H9 (cell line): ENCODE data around the gene KRT86. TPM values are rescaled to one million over a fixed set of nuclear protein-coding genes. Genes with fewer than 3 reads are reported as not detected.

Experiments used
- DNase-seq: peaks from one replicate; pipeline ENCODE4 v3.0.0-alpha.2; 2017
- H2AFZ ChIP-seq: one replicate; pipeline ENCODE4 v1.6.1; 2013; ENCODE audit warnings: mild to moderate bottlenecking, low read length, control low read depth, moderate library complexity
- H2AK5ac ChIP-seq: 2 replicates; pipeline ENCODE4 v1.6.1; 2013; ENCODE audit warnings: low read length, control low read depth, mixed read lengths; ENCODE audit not compliant: insufficient read length
- H2BK120ac ChIP-seq: one replicate; pipeline ENCODE4 v1.6.1; 2013; ENCODE audit warnings: low read depth, mild to moderate bottlenecking, low read length, control low read depth, inconsistent platforms; ENCODE audit not compliant: poor library complexity, severe bottlenecking
- H2BK12ac ChIP-seq: 2 replicates; pipeline ENCODE4 v1.6.1; 2013; ENCODE audit warnings: low read length, control low read depth, mixed read lengths, low read depth; ENCODE audit not compliant: insufficient read length
- H2BK15ac ChIP-seq: 2 replicates; pipeline ENCODE4 v1.6.1; 2013; ENCODE audit warnings: low read depth, low read length, control low read depth
- H2BK20ac ChIP-seq: one replicate; pipeline ENCODE4 v1.6.1; 2013; ENCODE audit warnings: low read depth, mild to moderate bottlenecking, low read length, control low read depth, inconsistent platforms; ENCODE audit not compliant: poor library complexity, severe bottlenecking
- H2BK5ac ChIP-seq: 2 replicates; pipeline ENCODE4 v1.6.1; 2013; ENCODE audit warnings: low read length, control low read depth, mixed read lengths; ENCODE audit not compliant: insufficient read length
- H3K14ac ChIP-seq: 2 replicates; pipeline ENCODE4 v1.6.1; 2013; ENCODE audit warnings: low read length, control low read depth; ENCODE audit not compliant: insufficient read depth
- H3K18ac ChIP-seq: 2 replicates; pipeline ENCODE4 v1.6.1; 2013; ENCODE audit warnings: low read depth, mild to moderate bottlenecking, mixed read lengths, low read length, control low read depth; ENCODE audit not compliant: insufficient read length
- H3K23ac ChIP-seq: 2 replicates; pipeline ENCODE4 v1.6.1; 2013; ENCODE audit warnings: low read length, control low read depth, mixed read lengths, low read depth; ENCODE audit not compliant: insufficient read length
- H3K23me2 ChIP-seq: 2 replicates; pipeline ENCODE4 v1.6.1; 2013; ENCODE audit warnings: low read depth, mild to moderate bottlenecking, mixed read lengths, low read length, control low read depth; ENCODE audit not compliant: insufficient read length, poor library complexity, severe bottlenecking
- H3K27ac ChIP-seq: 2 replicates; pipeline ENCODE4 v1.5.1; 2013; ENCODE audit warnings: low read length, control low read depth, mixed read lengths, low read depth; ENCODE audit not compliant: insufficient read length
- H3K27me3 ChIP-seq: 2 replicates; pipeline ENCODE4 v1.6.1; 2013; ENCODE audit warnings: low read length, control low read depth, inconsistent platforms; ENCODE audit not compliant: insufficient read depth
- H3K4ac ChIP-seq: 2 replicates; pipeline ENCODE4 v1.6.1; 2013; ENCODE audit warnings: low read depth, mild to moderate bottlenecking, control low read depth, inconsistent platforms, low read length, moderate library complexity
- H3K4me1 ChIP-seq: 2 replicates; pipeline ENCODE4 v1.6.1; 2013; ENCODE audit warnings: low read length, control low read depth, inconsistent platforms; ENCODE audit not compliant: insufficient read depth
- H3K4me2 ChIP-seq: 2 replicates; pipeline ENCODE4 v1.6.1; 2013; ENCODE audit warnings: low read length, control low read depth, mixed read lengths; ENCODE audit not compliant: insufficient read length, insufficient read depth
- H3K56ac ChIP-seq: 2 replicates; pipeline ENCODE4 v1.6.1; 2013; ENCODE audit warnings: low read depth, mild to moderate bottlenecking, mixed read lengths, low read length, control low read depth; ENCODE audit not compliant: insufficient read length
- H3K79me1 ChIP-seq: 2 replicates; pipeline ENCODE4 v1.6.1; 2013; ENCODE audit warnings: low read depth, mild to moderate bottlenecking, moderate library complexity, low read length, control low read depth, inconsistent platforms; ENCODE audit not compliant: insufficient read depth, poor library complexity, severe bottlenecking
- H3K79me2 ChIP-seq: 2 replicates; pipeline ENCODE4 v1.6.1; 2013; ENCODE audit warnings: low read length, control low read depth, inconsistent platforms; ENCODE audit not compliant: insufficient read depth
- H3K9ac ChIP-seq: 2 replicates; pipeline ENCODE4 v1.6.1; 2013; ENCODE audit warnings: low read length, control low read depth, mixed read lengths; ENCODE audit not compliant: insufficient read length; ENCODE audit errors: extremely low read depth
- H3K9me3 ChIP-seq: one replicate; pipeline ENCODE4 v1.6.1; 2013; ENCODE audit warnings: low read depth, low read length, inconsistent platforms; ENCODE audit not compliant: control insufficient read depth
- H3T11ph ChIP-seq: one replicate; pipeline ENCODE4 v1.6.1; 2013; ENCODE audit warnings: mild to moderate bottlenecking, low read length, control low read depth, inconsistent platforms
- H4K20me1 ChIP-seq: one replicate; pipeline ENCODE4 v1.6.1; 2013; ENCODE audit not compliant: control insufficient read depth, insufficient read length, insufficient read depth
- H4K5ac ChIP-seq: 2 replicates; pipeline ENCODE4 v1.6.1; 2013; ENCODE audit warnings: low read depth, mild to moderate bottlenecking, mixed read lengths, low read length, control low read depth; ENCODE audit not compliant: insufficient read length
- H4K8ac ChIP-seq: replicated peaks from 2 replicates; pipeline ENCODE4 v1.6.1; 2013; ENCODE audit warnings: low read length, control low read depth, mixed read lengths, low read depth; ENCODE audit not compliant: insufficient read length
- H4K91ac ChIP-seq: 2 replicates; pipeline ENCODE4 v1.6.1; 2013; ENCODE audit warnings: low read depth, mild to moderate bottlenecking, moderate library complexity, mixed read lengths, low read length, control low read depth; ENCODE audit not compliant: insufficient read length
- H3K27ac Mint-ChIP-seq, 3 experiments: 2 replicates in 2 of 3; 3 replicates in 1 of 3; pipeline ENCODE4 v1.8.0; 2020 to 2021; ENCODE audit warnings: mixed read lengths in 3 of 3, mild to moderate bottlenecking in 1 of 3, moderate library complexity in 1 of 3
- H3K27me3 Mint-ChIP-seq: 2 replicates; pipeline ENCODE4 v1.8.0; 2021; ENCODE audit warnings: low read depth, mild to moderate bottlenecking, moderate library complexity, mixed read lengths
- H3K36me3 Mint-ChIP-seq, 3 experiments: 2 replicates in 2 of 3; 3 replicates in 1 of 3; pipeline ENCODE4 v1.8.0; 2020 to 2021; ENCODE audit warnings: low read depth in 3 of 3, mixed read lengths in 3 of 3; ENCODE audit not compliant: insufficient read depth in 1 of 3
- H3K4me1 Mint-ChIP-seq, 2 experiments: 2 replicates each; pipeline ENCODE4 v1.8.0; 2020; ENCODE audit warnings: mixed read lengths in 2 of 2
- H3K4me3 Mint-ChIP-seq, 2 experiments: 2 replicates in 1 of 2; 3 replicates in 1 of 2; pipeline ENCODE4 v1.8.0; 2020 to 2021; ENCODE audit warnings: mild to moderate bottlenecking in 2 of 2, mixed read lengths in 2 of 2, moderate library complexity in 1 of 2
- H3K9me3 Mint-ChIP-seq, 2 experiments: 2 replicates in 1 of 2; 3 replicates in 1 of 2; pipeline ENCODE4 v1.8.0; 2020; ENCODE audit warnings: mild to moderate bottlenecking in 2 of 2, mixed read lengths in 2 of 2, moderate library complexity in 1 of 2
- WGBS: extraction: QIAGEN DNeasy Blood & Tissue Kit; methylation state at CpG from one replicate; pipeline ENCODE4 v1.1.7; 2013; ENCODE audit warnings: missing lambda C conversion rate, low lambda C conversion rate, mixed read lengths; ENCODE audit not compliant: insufficient read length; ENCODE audit errors: extremely low coverage; 5-methylcytosine and 5-hydroxymethylcytosine counted together
- total RNA-seq: library from RNA; stranded (reverse); gene quantifications from 2 replicates; pipeline ENCODE4 v1.2.1, GENCODE V29; 2021
- TF ChIP-seq, protein P1 (sequence below): fragments of 200-600 bp; sonication (generic); conservative IDR thresholded peaks from 3 replicates; pipeline ENCODE4 v1.8.0; 2021; ENCODE audit warnings: antibody characterized with exemption, mild to moderate bottlenecking

Gene KRT86
- total RNA-seq, 1 experiment from 2014 or later, result not detected

DNA sequence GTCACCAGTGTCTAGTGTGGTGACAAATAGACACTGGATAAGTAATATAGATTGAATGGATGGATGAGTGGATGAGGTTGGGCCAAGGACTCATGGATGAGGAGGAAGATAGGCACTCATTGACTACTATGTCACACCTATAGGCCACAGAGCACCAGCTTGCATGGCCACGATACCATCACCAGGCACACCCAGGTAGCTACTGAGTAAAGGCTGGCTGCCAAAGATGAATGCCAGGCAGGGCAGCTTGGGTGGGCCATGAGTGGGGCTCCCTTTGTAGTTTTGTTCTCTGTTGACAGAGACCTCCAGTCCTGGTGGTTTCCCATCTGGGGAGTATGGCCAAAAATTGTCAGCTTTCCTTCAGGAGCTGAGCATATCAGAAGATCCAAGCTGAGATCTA lies 57.9 kb downstream of the KRT86 start:
- no peak overlapping the region for H3K4me2 ChIP-seq
- no peaks in the 10 kb centered on the region for H3K36me3 Mint-ChIP-seq
- H2BK5ac ChIP-seq, result no peak overlapping the region

More for the DNA sequence above, 57.9 kb downstream of the KRT86 start:
- Mint-ChIP-seq H3K27me3 (peaks cover 2% of the 10 kb centered on the region), H3K27ac (no peak overlapping the region), H3K4me3 (no peak overlapping the region), H3K9me3 (no peaks in the 10 kb centered on the region), H3K4me1 (peaks cover 9 to 10% of the 10 kb centered on the region in 2 experiments)
- Histone ChIP-seq H4K91ac (no peak overlapping the region), H3K14ac (no peak overlapping the region), H3T11ph (no peak overlapping the region), H4K20me1 (no peaks in the 10 kb centered on the region), H3K4me1 (no peaks in the 10 kb centered on the region), H2BK120ac (no peak overlapping the region), H3K56ac (no peak overlapping the region), H3K27ac (no peak overlapping the region), H3K79me1 (no peaks in the 10 kb centered on the region), H3K4ac (no peak overlapping the region), H2AK5ac (no peak overlapping the region), H3K9me3 (no peaks in the 10 kb centered on the region), H2BK20ac (no peak overlapping the region), H4K5ac (no peak overlapping the region), H3K9ac (no peak overlapping the region), H3K79me2 (no peaks in the 10 kb centered on the region), H3K23ac (no peak overlapping the region), H2AFZ (no peak overlapping the region), H3K18ac (no peak overlapping the region), H3K27me3 (no peaks in the 10 kb centered on the region), H3K23me2 (no peaks in the 10 kb centered on the region), H4K8ac (no peak overlapping the region), H2BK12ac (no peak overlapping the region), H2BK15ac (no peak overlapping the region)
- no peak for DNase-seq
- WGBS, result no CpG with 5 or more reads among the region's 1 CpG
- TF ChIP-seq, protein P1, sequence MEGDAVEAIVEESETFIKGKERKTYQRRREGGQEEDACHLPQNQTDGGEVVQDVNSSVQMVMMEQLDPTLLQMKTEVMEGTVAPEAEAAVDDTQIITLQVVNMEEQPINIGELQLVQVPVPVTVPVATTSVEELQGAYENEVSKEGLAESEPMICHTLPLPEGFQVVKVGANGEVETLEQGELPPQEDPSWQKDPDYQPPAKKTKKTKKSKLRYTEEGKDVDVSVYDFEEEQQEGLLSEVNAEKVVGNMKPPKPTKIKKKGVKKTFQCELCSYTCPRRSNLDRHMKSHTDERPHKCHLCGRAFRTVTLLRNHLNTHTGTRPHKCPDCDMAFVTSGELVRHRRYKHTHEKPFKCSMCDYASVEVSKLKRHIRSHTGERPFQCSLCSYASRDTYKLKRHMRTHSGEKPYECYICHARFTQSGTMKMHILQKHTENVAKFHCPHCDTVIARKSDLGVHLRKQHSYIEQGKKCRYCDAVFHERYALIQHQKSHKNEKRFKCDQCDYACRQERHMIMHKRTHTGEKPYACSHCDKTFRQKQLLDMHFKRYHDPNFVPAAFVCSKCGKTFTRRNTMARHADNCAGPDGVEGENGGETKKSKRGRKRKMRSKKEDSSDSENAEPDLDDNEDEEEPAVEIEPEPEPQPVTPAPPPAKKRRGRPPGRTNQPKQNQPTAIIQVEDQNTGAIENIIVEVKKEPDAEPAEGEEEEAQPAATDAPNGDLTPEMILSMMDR, result no peak
